OCI-M2 (cell line): Measurements from ENCODE around the gene SPN.
"Not testable (repeated sequence)": the region's sequence is repeated elsewhere in the genome, so short reads cannot be mapped to it uniquely, and the experiment has no call there.

Source experiments
- DNase-seq: peaks from one replicate; lab custom pipeline; 2025; ENCODE audit not compliant: unreplicated experiment; lab: John Stamatoyannopoulos, UW

Gene SPN

GRCh38 chr16:29675811-29676643 is 13.0 kb downstream of the SPN start:
- no peak for DNase-seq

GRCh38 chr16:29676989-29677785 is 14.1 kb downstream of the SPN start:
- no peak for DNase-seq

DNA sequence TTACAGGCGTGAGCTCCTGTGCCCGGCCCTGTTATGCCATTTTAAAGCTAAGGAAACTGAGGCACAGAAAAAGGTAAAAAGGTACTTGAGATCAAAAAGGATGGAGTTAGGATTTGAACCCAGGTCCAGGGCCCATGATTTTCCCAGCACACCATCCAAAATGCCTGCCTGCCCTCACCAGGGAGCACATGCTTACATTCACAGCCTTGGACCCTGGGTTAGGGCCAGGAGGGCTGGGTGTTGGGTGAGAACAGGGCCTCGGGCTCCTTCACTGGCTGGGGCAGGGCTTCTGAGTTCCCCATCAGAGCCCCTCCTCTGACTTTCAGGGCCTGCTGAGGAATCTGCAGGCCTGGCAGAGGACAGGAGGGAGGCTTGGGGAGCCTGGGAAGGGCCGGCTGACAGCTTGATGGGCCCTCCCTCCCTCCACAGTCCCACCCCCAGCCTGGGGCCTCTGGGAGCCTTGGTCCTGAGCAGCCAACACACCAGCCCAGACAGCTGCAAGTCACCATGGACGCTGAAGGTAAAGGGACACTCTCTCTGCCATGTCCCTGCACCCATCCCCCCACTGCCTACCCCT is 15.7 kb downstream of the SPN start, which contains the start of gene QPRT:
Gene QPRT, plus strand, starts transcription at position 490 of the 577 bp plus-strand sequence. Its CDS starts 18 bp downstream, at position 508.
- no peak for DNase-seq

- DNase-seq: no peak
Measured at GRCh38 chr16:29680180-29680598, 17.1 kb downstream of the SPN start.

- no peak for DNase-seq
Measured at GRCh38 chr16:29683543-29684090, 20.6 kb downstream of the SPN start.

GRCh38 chr16:29684679-29685078 is 21.6 kb downstream of the SPN start:
- DNase-seq: no peak

DNA sequence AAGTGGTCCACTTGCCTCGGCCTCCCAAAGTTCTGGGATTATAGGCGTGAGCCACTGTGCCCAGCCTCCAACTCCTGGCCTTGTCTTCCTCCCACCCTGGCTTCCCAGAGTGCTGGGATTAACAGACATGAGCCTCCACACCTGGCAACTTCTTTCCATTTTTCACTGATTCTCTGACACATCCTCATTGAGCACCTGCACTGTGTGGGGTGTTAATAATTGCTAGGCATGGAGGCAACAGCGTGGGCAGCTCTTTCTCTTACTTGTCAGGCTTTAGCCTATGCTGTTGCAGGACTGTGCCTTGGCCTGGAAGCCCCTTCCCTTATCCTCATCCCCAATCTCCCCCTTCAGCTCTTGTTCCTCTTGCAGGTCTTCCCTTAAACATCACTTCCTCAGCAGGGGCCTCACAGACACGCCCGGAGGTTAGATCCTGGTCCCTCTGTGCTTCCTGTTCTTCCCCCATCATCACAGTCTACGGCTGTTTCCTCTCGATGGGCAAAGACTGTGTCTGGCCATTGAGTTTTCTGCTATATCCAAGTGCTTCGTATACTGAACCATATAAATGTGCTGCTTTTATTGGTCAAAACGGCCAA is 23.8 kb downstream of the SPN start:
- no peak for DNase-seq

GRCh38 chr16:29687755-29688154 is 24.7 kb downstream of the SPN start:
- DNase-seq: no peak

GRCh38 chr16:29688172-29688571 is 25.1 kb downstream of the SPN start:
- DNase-seq: no peak

DNA sequence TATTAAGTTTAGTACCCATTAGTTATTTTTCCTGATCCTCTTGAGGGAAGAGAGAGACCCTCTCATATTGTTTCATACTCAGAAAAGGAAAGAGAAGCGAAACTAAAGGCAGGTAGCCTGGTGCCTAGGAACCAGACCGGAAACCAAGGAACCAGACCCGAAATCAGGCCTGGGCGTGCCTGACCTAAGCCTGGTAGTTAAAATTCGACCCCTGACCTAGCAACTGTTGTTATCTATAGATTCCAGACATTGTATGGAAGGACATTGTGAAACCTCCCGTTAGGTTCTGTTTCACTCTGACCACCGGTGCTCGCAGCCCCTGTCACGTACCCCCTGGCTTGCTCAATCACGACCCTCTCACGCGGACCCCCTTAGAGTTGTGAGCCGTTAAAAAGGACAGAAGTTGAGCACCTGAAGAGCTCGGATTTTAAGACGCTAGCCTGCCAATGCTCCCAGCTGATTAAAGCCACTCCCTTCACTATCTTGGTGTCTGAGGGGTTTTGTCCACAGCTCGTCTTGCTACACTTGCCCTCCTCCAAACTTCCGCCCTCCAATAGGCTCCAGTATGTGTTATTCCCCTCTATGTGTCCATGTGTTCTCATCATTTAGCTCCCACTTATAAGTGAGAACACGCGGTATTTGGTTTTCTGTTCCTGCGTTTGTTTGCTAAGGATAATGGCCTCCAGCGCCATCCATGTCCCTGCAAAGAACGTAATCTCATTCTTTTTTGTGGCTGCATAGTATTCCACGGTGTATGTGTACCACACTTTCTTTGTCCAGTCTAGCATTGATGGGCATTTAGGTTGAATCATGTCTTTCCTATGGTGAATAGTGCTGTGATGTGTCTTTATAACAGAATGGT is 26.7 kb downstream of the SPN start:
- DNase-seq: not testable (repeated sequence)

- not testable (repeated sequence) for DNase-seq
Measured at GRCh38 chr16:29692606-29693005, 29.6 kb downstream of the SPN start.

DNA sequence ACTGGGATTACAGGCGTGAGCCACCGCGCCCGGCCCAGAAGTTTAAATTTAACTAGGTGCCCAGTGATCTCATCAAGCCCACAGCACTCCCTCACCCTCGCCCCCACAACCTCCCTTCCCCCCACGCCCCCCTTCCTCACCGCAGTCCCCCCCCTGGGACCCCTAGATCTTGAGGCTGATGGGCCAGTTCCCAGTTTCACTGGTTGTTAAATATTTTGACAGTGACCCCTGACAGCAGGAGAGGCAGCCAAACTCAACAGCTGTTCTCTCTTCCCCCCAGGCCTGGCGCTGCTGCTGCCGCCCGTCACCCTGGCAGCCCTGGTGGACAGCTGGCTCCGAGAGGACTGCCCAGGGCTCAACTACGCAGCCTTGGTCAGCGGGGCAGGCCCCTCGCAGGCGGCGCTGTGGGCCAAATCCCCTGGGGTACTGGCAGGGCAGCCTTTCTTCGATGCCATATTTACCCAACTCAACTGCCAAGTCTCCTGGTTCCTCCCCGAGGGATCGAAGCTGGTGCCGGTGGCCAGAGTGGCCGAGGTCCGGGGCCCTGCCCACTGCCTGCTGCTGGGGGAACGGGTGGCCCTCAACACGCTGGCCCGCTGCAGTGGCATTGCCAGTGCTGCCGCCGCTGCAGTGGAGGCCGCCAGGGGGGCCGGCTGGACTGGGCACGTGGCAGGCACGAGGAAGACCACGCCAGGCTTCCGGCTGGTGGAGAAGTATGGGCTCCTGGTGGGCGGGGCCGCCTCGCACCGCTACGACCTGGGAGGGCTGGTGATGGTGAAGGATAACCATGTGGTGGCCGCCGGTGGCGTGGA is 31.5 kb downstream of the SPN start:
- no peak for DNase-seq

- DNase-seq: not testable (repeated sequence)
Measured at GRCh38 chr16:29695675-29696074, 32.6 kb downstream of the SPN start.

DNA sequence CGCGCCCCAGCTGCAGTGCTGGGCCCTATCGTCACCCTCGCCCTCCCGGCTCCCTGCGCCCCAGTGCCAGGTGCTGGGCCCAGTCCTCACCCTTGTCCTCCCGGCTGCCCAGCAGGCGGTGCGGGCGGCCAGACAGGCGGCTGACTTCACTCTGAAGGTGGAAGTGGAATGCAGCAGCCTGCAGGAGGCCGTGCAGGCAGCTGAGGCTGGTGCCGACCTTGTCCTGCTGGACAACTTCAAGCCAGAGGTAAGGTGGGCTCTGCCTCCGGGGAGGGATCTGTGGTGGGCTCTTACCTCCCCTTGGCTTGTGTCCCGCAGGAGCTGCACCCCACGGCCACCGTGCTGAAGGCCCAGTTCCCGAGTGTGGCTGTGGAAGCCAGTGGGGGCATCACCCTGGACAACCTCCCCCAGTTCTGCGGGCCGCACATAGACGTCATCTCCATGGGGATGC is 33.9 kb downstream of the SPN start:
- no peak for DNase-seq

GRCh38 chr16:29697391-29697790 is 34.3 kb downstream of the SPN start:
- DNase-seq: no peak

- DNase-seq: no peak
Measured at GRCh38 chr16:29698042-29698441, 35.0 kb downstream of the SPN start.

- no peak for DNase-seq
Measured at GRCh38 chr16:29698484-29699323, 35.7 kb downstream of the SPN start.
